Hematopoietic multipotent progenitor cell treated with erythropoietin and hydrocortisone succinate and interleukin-3 and kit ligand, for 17 days (in vitro differentiated cells): ENCODE results near the gene FMNL3.
"Not testable (repeated sequence)": the region's sequence is repeated elsewhere in the genome, so short reads cannot be mapped to it uniquely, and the experiment has no call there.

Experiments used
- DNase-seq: peaks from one replicate; pipeline ENCODE4 v3.0.0-alpha.2; 2015; ENCODE audit warnings: low spot score

Gene FMNL3

GRCh38 chr12:49716553-49716952, 9.3 kb upstream of the FMNL3 start:
- DNase-seq = no peak

- DNase-seq = not testable (repeated sequence)
These were observed 6.7 kb upstream of the FMNL3 start for GRCh38 chr12:49713952-49714351.

- DNase-seq = no peak
These were observed 1.6 kb upstream of the FMNL3 start for GRCh38 chr12:49708851-49709250.

- DNase-seq = no peak
These were observed 575 bp upstream of the FMNL3 start for GRCh38 chr12:49707812-49708147.

- DNase-seq = no peak
These were observed 666 bp downstream of the FMNL3 start for GRCh38 chr12:49706351-49707127.

- no peak for DNase-seq
These were observed 1.6 kb downstream of the FMNL3 start for GRCh38 chr12:49705479-49706134.

GRCh38 chr12:49703647-49704137, 3.5 kb downstream of the FMNL3 start:
- no peak for DNase-seq

GRCh38 chr12:49702676-49703215, 4.5 kb downstream of the FMNL3 start:
- no peak for DNase-seq

GRCh38 chr12:49702009-49702408, 5.2 kb downstream of the FMNL3 start:
- no peak for DNase-seq

- DNase-seq = no peak
These were observed 8.3 kb downstream of the FMNL3 start for GRCh38 chr12:49698619-49699545.

- no peak for DNase-seq
These were observed 9.4 kb downstream of the FMNL3 start for GRCh38 chr12:49697808-49698207.

- DNase-seq = no peak
These were observed 10.5 kb downstream of the FMNL3 start for GRCh38 chr12:49696723-49697122.

GRCh38 chr12:49693931-49694444, 13.2 kb downstream of the FMNL3 start:
- no peak for DNase-seq

- DNase-seq = no peak
These were observed 14.4 kb downstream of the FMNL3 start for GRCh38 chr12:49692851-49693250.

GRCh38 chr12:49689785-49690184, 17.4 kb downstream of the FMNL3 start:
- DNase-seq = no peak

- DNase-seq = no peak
These were observed 18.0 kb downstream of the FMNL3 start for GRCh38 chr12:49689237-49689636.

- DNase-seq = no peak
These were observed 19.3 kb downstream of the FMNL3 start for GRCh38 chr12:49687941-49688340.

GRCh38 chr12:49684310-49684854, 22.8 kb downstream of the FMNL3 start:
- no peak for DNase-seq

GRCh38 chr12:49683599-49684309, 23.5 kb downstream of the FMNL3 start:
- no peak for DNase-seq

- DNase-seq = no peak
These were observed 27.1 kb downstream of the FMNL3 start for GRCh38 chr12:49680075-49680474.

- no peak for DNase-seq
These were observed 28.5 kb downstream of the FMNL3 start for GRCh38 chr12:49678711-49679110.
